Measurements from ENCODE around the gene STARD10. TPM values are rescaled to one million over a fixed set of nuclear protein-coding genes. Genes with fewer than 3 reads are reported as not detected.
"Not testable (repeated sequence)": the region's sequence is repeated elsewhere in the genome, so short reads cannot be mapped to it uniquely, and the experiment has no call there.

STARD10 gene
- total RNA-seq, 2 experiments from 2014 or later: 8.1 to 8.6 TPM

GRCh38 chr11:72812604-72812966 is 18.7 kb upstream of the STARD10 start:
- H3K36me3 Mint-ChIP-seq (ENCODE audit: low read depth): peaks cover 49% of the 10 kb centered on the region
- TF ChIP-seq CTCF (IDR thresholded peaks at IDR 0.05): no peak
- ATAC-seq: no peak
- POLR2A ChIA-PET: interaction anchor here (0.6 to 5.5 kb wide), 14 partner anchors 9 to 116 kb away, joined by 3 to 43 read pairs (median 5); partner anchors contain the start of gene STARD10
- DNase-seq: no peak
- CTCF ChIA-PET: interaction anchor here (0.8 to 6.5 kb wide), 13 partner anchors 14 to 366 kb away, joined by 3 to 74 read pairs (median 7); partner anchors contain the start of gene STARD10
- H3K27ac Mint-ChIP-seq: peak overlapping the region; percentile 98
- no peaks in the 10 kb centered on the region for H3K9me3 Mint-ChIP-seq
- peak overlapping the region; percentile 96 for H3K4me3 Mint-ChIP-seq
- no peaks in the 10 kb centered on the region for H3K27me3 Mint-ChIP-seq
- H3K4me1 Mint-ChIP-seq (ENCODE audit: low read depth): peaks cover 28% of the 10 kb centered on the region
- intact Hi-C loops (cut with micrococcal nuclease): no loop called here

- POLR2A ChIA-PET: interaction anchor here (2.9 to 5.1 kb wide), 2 partner anchors 18 to 88 kb away, joined by 23 to 43 read pairs; partner anchors contain the start of gene STARD10
These were observed 17.8 kb upstream of the STARD10 start for GRCh38 chr11:72811686-72812085.

GRCh38 chr11:72808331-72808798 is 14.5 kb upstream of the STARD10 start:
- no peak for DNase-seq
- no peak overlapping the region for H3K4me3 Mint-ChIP-seq
- H3K27ac Mint-ChIP-seq: no peak overlapping the region
- no peaks in the 10 kb centered on the region for H3K27me3 Mint-ChIP-seq
- POLR2A ChIA-PET: interaction anchor here (0.6 to 2.6 kb wide), 3 partner anchors 15 to 83 kb away, joined by 3 to 11 read pairs (median 4); partner anchors contain the start of gene STARD10
- H3K4me1 Mint-ChIP-seq (ENCODE audit: low read depth): peaks cover 19% of the 10 kb centered on the region
- peaks cover 45% of the 10 kb centered on the region for H3K36me3 Mint-ChIP-seq (ENCODE audit: low read depth)
- H3K9me3 Mint-ChIP-seq: no peaks in the 10 kb centered on the region
- TF ChIP-seq CTCF (IDR thresholded peaks at IDR 0.05): no peak
- ATAC-seq: no peak
- CTCF ChIA-PET: interaction anchor here (1.2 to 2.7 kb wide), 2 partner anchors 14 kb away, joined by 3 to 9 read pairs; partner anchors contain the start of gene STARD10
- intact Hi-C loops (cut with micrococcal nuclease): no loop called here

More at GRCh38 chr11:72811686-72812085, 17.8 kb upstream of the STARD10 start:
- ATAC-seq; H3K27ac Mint-ChIP-seq; H3K27me3 Mint-ChIP-seq; H3K9me3 Mint-ChIP-seq; DNase-seq; intact Hi-C loops (cut with micrococcal nuclease): not testable (repeated sequence)
- Mint-ChIP-seq H3K4me1 (ENCODE audit: low read depth) (peaks cover 25% of the 10 kb centered on the region), H3K36me3 (ENCODE audit: low read depth) (peaks cover 53% of the 10 kb centered on the region), H3K4me3 (peak overlapping the region; percentile 96)
- CTCF ChIA-PET: interaction anchor here (1.0 to 6.5 kb wide), 5 partner anchors 18 to 366 kb away, joined by 3 to 74 read pairs (median 8); partner anchors contain the start of gene STARD10

- Mint-ChIP-seq H3K4me1 (ENCODE audit: low read depth) (peaks cover 17% of the 10 kb centered on the region), H3K4me3 (no peak overlapping the region), H3K27ac (no peak overlapping the region), H3K27me3 (no peaks in the 10 kb centered on the region), H3K9me3 (no peaks in the 10 kb centered on the region), H3K36me3 (ENCODE audit: low read depth) (peaks cover 40% of the 10 kb centered on the region)
- no peak for TF ChIP-seq CTCF (IDR thresholded peaks at IDR 0.05)
- ChIA-PET POLR2A (interaction anchor here (0.9 kb wide), 1 partner anchor 14 kb away, joined by 4 read pairs; the partner anchor contains the start of gene STARD10), CTCF (interaction anchor here (1.2 kb wide), 2 partner anchors 14 to 76 kb away, joined by 3 read pairs; partner anchors contain the start of gene STARD10)
- intact Hi-C loops (cut with micrococcal nuclease): no loop called here
- DNase-seq (no peak), ATAC-seq (no peak)
These were observed 13.9 kb upstream of the STARD10 start for GRCh38 chr11:72807792-72808191.

GRCh38 chr11:72807021-72807693 is 13.3 kb upstream of the STARD10 start:
- H3K4me3 Mint-ChIP-seq: no peak overlapping the region
- intact Hi-C loops (cut with micrococcal nuclease): no loop called here
- no peak for DNase-seq
- H3K9me3 Mint-ChIP-seq: no peaks in the 10 kb centered on the region
- H3K27me3 Mint-ChIP-seq: no peaks in the 10 kb centered on the region
- H3K27ac Mint-ChIP-seq: no peak overlapping the region
- CTCF ChIA-PET: interaction anchor here (1.2 kb wide), 2 partner anchors 13 to 76 kb away, joined by 3 read pairs; partner anchors contain the start of gene STARD10
- POLR2A ChIA-PET: interaction anchor here (0.9 kb wide), 1 partner anchor 13 kb away, joined by 4 read pairs; the partner anchor contains the start of gene STARD10
- ATAC-seq: no peak
- H3K4me1 Mint-ChIP-seq (ENCODE audit: low read depth): peaks cover 14% of the 10 kb centered on the region
- H3K36me3 Mint-ChIP-seq (ENCODE audit: low read depth): peaks cover 36% of the 10 kb centered on the region
- TF ChIP-seq CTCF (IDR thresholded peaks at IDR 0.05): no peak

- POLR2A ChIA-PET; H3K4me1 Mint-ChIP-seq (ENCODE audit: low read depth); CTCF ChIA-PET; ATAC-seq; H3K4me3 Mint-ChIP-seq; H3K27ac Mint-ChIP-seq; H3K9me3 Mint-ChIP-seq; intact Hi-C loops (cut with micrococcal nuclease); H3K27me3 Mint-ChIP-seq; DNase-seq: not testable (repeated sequence)
- H3K36me3 Mint-ChIP-seq (ENCODE audit: low read depth): peaks cover 29% of the 10 kb centered on the region
These were observed 12.5 kb upstream of the STARD10 start for GRCh38 chr11:72806378-72806777.
